Fibroblast of villous mesenchyme (primary cell): Measurements from ENCODE around the gene RAD51B. TPM values are rescaled to one million over a fixed set of nuclear protein-coding genes. Genes with fewer than 3 reads are reported as not detected.

ENCODE experiments used
- DNase-seq: peaks from one replicate; pipeline ENCODE4 v3.0.0-alpha.2; 2010; ENCODE audit warnings: low read depth
- H3K4me3 ChIP-seq: 2 replicates; pipeline ENCODE4 v1.5.1; 2011; ENCODE audit warnings: low read depth, mild to moderate bottlenecking, low read length
- CTCF ChIP-seq: IDR thresholded peaks from 2 replicates; pipeline ENCODE4 v1.5.1; 2012; ENCODE audit warnings: low read depth, mild to moderate bottlenecking, low read length; ENCODE audit not compliant: insufficient read depth
- total RNA-seq: library from RNA; depleted of rRNA; stranded (reverse); fragments of >200 nt; gene quantifications from 2 replicates; pipeline ENCODE4 v1.2.3, GENCODE V29; 2012

The RAD51B gene
- total RNA-seq, 1 donor, result 22.0 TPM

- no peak overlapping the region for H3K4me3 ChIP-seq
- TF ChIP-seq CTCF, result no peak
- no peak for DNase-seq
These were observed 380.1 kb downstream of the RAD51B start for GRCh38 chr14:68199554-68200151.

GRCh38 chr14:68203871-68204270 lies 384.3 kb downstream of the RAD51B start:
- H3K4me3 ChIP-seq, result no peak overlapping the region
- no peak for TF ChIP-seq CTCF
- no peak for DNase-seq

GRCh38 chr14:68208218-68208617 lies 388.6 kb downstream of the RAD51B start:
- H3K4me3 ChIP-seq, result no peak overlapping the region
- DNase-seq, result peak; percentile 88
- no peak for TF ChIP-seq CTCF

GRCh38 chr14:68208626-68209317 lies 389.2 kb downstream of the RAD51B start:
- H3K4me3 ChIP-seq, result no peak overlapping the region
- DNase-seq, result no peak
- no peak for TF ChIP-seq CTCF

- no peak for TF ChIP-seq CTCF
- peak overlapping the region; percentile 8 for H3K4me3 ChIP-seq
These were observed 391.2 kb downstream of the RAD51B start for GRCh38 chr14:68210729-68211299.

GRCh38 chr14:68211421-68211820 lies 391.8 kb downstream of the RAD51B start:
- DNase-seq, result peak; percentile 49

More at GRCh38 chr14:68210729-68211299, 391.2 kb downstream of the RAD51B start:
- DNase-seq, result peak; percentile 98

More at GRCh38 chr14:68211421-68211820, 391.8 kb downstream of the RAD51B start:
- no peak for TF ChIP-seq CTCF
- H3K4me3 ChIP-seq, result no peak overlapping the region
